NCI-H2171 treated with DMSO at 0.1 percent for 48 hours (cell line): ENCODE measurements around the gene GPC1.

Source experiments
- DNase-seq: peaks from one replicate; lab custom pipeline; 2025; lab: John Stamatoyannopoulos, UW

Gene GPC1

DNA sequence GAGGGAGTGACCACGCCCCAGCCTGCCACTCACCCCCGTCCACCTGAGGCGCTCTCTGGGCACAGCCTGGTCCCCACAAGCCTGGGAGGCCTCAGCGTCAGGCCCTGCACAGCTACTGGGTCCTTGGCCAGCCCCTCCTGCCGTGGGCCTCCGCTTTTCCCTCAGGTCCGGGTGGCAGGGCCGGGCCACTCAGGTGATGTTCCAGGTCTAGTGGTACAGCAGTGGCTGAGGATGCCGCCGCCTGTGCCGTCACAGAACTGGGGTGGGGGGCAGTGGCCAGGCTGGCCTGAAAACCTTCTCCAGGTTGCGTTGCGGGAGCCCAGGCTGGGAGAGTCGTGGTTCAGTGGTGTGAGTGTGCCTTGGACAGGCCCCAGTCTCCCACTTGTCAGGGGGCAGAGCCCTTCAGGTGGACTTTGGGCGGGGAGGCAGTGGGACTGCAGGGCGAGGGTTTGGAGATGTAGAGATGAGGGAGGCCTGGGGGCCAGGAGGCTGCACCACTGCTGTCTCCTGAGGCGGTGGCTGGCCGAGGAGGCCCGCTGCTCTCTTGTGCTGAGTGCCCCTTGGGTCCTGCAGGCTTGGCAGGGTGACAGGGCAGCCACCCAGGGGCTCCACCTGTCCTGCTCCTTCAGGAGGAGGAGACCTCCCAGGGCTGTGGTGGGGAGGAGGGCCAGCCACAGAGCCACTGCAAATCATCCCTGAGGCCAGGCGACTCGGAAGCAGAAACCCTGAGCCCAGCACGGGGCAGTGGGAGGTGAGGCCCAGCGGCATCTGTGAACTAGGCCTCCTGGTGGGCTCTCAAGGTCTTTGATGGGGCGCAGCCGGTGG, 7.6 kb downstream of the GPC1 start:
- DNase-seq = no peak

- no peak for DNase-seq
Measured at GRCh38 chr2:240443891-240444301, 8.4 kb downstream of the GPC1 start.

DNA sequence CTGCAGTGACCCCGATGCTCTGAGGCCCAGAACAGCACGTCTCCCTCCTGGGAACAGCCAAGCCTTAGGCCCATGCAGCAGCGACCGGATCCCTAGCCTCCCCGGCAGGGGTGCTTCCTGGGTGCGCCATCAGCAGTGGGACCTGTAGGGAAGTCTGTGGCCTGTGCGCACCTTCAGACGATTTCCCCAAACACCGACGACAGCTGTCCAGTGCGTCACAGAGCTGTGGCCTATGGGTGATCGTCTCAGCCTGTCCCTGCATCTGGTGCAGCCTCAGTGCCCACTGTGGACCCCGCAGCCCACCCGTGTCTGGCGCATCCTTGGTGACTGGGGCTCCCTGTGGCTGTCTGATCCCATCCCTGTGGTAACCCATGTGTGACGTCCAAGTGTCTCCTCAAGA, 9.0 kb downstream of the GPC1 start:
- DNase-seq = no peak

GRCh38 chr2:240445961-240446663, 10.6 kb downstream of the GPC1 start:
- no peak for DNase-seq

- no peak for DNase-seq
Measured at GRCh38 chr2:240446664-240447175, 11.3 kb downstream of the GPC1 start.

DNA sequence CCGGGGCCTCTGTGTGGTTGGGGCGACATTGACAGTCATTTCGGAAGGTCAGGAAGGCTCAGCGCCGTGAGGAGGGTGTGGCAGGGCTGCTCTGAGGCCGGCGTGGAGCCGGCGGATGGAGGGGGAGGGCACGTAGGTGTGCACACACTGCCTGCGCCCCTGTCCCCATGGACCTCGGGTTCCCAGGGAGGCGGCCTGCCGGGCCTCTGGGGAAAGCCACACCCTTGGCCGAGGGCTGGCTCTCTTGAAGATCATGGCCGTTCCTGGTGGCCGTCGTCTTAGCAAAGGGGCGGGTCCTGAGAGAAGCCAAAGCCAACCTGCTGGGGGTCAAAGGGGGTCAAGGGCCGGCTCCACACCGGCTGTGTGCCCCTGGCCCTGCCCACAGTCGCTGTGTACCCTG, 11.9 kb downstream of the GPC1 start:
- DNase-seq = no peak

- DNase-seq = no peak
Measured at GRCh38 chr2:240447934-240448333, 12.5 kb downstream of the GPC1 start.

DNA sequence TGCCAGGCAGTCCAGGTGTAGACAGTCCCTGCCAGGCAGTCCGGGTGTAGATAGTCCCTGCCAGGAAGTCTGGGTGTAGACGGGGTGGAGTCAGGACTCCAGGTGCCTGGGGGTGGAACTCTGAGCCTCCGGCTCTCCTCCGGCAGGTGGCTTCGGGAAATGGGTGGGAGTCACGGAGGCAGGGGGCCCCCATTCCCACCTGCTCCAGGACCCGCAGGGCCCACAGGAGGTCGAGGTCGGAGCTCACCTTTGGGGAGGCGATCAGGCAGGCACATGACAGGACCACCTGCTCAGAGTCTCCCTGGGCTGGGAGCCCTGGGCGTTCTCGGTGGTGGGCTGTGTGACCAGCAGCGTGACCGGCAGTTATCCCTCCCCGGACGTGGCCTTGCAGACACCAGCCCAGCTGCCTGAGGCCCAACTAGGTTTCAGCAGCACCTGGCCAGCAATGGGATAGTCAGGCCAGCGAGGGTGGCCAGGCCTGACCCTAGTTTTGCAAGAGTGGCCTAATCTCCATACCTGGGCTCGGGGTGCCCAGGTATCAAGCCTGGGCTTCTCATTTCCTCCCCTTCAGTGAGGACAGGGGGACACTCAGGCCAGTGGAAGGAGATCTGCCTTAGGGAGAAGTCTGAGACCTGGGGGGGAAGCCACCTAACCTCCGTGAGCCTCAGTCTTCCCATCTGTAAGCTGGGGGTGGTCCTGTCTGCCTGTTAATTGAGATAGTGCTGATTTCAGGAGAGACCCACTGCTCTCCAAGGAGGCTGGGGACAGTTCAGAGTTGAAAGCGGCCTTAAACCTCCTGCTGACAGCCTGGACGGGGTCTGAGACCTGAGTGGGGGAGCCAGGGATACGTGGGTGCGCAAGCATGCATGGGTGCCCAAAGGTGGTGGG, 13.2 kb downstream of the GPC1 start:
- DNase-seq = no peak

DNA sequence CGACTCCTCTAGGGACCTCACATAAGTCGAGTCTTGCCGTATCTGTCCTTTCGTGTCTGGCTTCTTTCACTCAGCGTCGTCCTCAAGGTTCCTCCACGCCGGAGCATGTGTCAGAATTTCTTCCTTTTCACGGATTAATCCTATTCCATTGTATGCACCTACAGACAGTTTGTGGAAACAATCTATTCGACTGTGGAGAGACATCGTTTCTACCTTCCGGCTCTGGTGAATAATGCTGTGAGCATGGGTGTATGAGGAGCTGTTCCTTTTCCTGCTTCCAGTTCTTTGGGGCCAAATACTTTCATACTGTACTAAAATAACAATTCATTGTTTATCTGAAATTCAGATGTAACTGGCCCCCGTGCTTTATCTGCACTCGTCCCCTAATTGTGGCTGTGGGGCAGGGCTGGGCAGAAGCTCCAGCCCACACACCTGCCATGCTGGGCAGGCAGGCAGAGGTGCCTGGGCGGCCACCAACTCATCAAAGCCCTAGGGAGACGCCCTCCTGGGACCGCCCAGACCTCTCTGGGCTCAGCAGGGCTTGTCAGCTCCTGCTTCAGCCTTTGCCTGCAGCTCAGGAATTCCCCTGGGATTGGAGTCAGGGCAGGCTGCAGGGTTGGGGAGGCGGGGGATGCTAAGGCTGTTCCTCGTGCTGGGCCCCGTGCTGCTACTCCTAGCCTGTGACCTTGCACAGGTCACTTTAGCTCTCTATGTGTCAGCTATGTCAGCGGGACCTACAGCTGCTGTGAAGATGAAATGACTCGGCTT, 14.5 kb downstream of the GPC1 start:
- DNase-seq = peak; percentile 80

GRCh38 chr2:240450532-240451107, 15.2 kb downstream of the GPC1 start:
- DNase-seq = no peak

DNA sequence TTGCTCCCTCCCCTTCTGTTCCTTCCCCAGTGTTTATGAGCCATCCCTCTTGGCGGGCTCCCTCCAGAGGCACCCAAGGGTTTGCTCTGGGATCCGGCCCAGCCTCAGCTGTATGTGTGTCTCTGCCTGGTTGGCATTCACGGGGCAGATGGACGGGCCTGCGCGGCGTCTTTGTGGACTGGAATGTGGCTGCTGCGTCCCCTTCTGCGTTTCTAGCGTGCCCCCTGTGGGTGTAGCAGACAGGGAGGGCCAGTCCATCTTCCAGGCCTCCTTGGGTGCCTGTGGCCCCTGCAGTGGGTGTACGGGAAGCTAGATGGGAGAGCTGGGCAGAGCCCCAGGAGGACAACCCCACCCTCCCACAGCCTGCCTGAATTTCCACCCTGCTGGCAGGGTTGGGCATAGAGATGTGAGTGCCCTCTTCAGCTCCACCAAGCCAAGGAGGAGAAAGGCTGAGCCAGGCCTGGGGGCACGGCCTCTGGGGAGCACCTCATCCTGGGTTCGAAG, 15.7 kb downstream of the GPC1 start:
- DNase-seq = no peak

- no peak for DNase-seq
Measured at GRCh38 chr2:240451791-240452461, 16.5 kb downstream of the GPC1 start.

- no peak for DNase-seq
Measured at GRCh38 chr2:240452462-240453256, 17.2 kb downstream of the GPC1 start.

- DNase-seq = no peak
Measured at GRCh38 chr2:240453461-240454105, 18.1 kb downstream of the GPC1 start.

GRCh38 chr2:240454106-240454901, 18.8 kb downstream of the GPC1 start:
- no peak for DNase-seq

- no peak for DNase-seq
Measured at GRCh38 chr2:240455272-240455646, 19.8 kb downstream of the GPC1 start.

DNA sequence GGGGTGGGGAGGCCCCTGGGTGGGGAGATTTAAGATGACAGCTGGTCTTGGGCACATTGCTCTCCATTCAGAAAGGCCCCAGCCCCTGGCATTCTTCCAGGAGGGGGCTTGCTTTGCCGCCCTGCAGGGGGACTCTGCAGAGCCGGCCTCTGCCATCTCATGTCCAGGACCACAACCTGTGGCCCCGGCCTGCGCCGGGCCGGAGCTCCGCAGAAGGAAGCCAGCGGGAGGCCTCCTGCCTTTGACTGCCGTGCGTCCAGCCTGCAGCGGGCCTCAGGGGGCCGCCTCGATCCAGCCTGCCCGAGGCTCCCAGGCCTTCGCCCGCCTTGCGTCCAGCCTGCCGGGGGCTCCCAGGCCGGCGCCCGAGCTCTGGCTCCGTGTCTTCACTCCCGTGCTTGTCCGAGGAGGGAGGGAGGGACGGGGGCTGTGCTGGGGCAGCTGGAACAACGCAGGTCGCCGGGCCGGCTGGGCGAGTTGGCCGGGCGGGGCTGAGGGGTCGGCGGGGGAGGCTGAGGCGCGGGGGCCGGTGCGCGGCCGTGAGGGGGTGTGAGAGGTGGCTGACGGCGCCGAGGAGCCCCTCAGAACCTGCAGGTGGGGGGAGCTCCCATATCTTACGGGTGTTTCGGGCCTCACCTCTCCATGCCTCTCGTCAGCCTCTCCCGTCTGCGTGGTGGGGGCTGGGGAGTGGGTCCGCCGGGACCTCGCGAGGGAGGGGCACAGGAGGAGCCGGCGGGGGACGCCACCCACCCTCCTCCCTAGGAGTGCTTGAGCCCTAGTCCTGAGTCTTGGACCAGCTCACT, 20.4 kb downstream of the GPC1 start:
- no peak for DNase-seq
